Measurements from ENCODE around the gene JAK1.

The JAK1 gene

GRCh38 chr1:65001231-65001792 is 35.0 kb upstream of the JAK1 start:
- TF ChIP-seq NFIC (IDR thresholded peaks at IDR 0.05), result no peak
- no peak for TF ChIP-seq REST (IDR thresholded peaks at IDR 0.05; ENCODE audit: low read depth)
- no peak for TF ChIP-seq EP300 (IDR thresholded peaks at IDR 0.05; ENCODE audit: borderline replicate concordance)
- TF ChIP-seq FOXM1 (IDR thresholded peaks at IDR 0.05; ENCODE audit: borderline replicate concordance, low read depth), result no peak
- TF ChIP-seq TCF12 (IDR thresholded peaks at IDR 0.05; ENCODE audit: low read depth), result no peak

- TF ChIP-seq NFIC (IDR thresholded peaks at IDR 0.05) (no peak), USF1 (IDR thresholded peaks at IDR 0.05) (no peak), RAD21 (IDR thresholded peaks at IDR 0.05; ENCODE audit: low read depth) (no peak), TEAD4 (IDR thresholded peaks at IDR 0.05) (no peak), TCF12 (IDR thresholded peaks at IDR 0.05; ENCODE audit: low read depth) (no peak), EP300 (IDR thresholded peaks at IDR 0.05; ENCODE audit: borderline replicate concordance) (no peak), MAX (IDR thresholded peaks at IDR 0.05) (no peak), REST (IDR thresholded peaks at IDR 0.05; ENCODE audit: low read depth) (no peak)
These were observed 30.4 kb upstream of the JAK1 start for GRCh38 chr1:64996541-64997257.

GRCh38 chr1:64995316-64995715 is 29.0 kb upstream of the JAK1 start:
- TF ChIP-seq EGR1 (IDR thresholded peaks at IDR 0.05) (no peak), YY1 (IDR thresholded peaks at IDR 0.05; ENCODE audit: low read depth) (no peak), REST (IDR thresholded peaks at IDR 0.05; ENCODE audit: low read depth) (no peak), USF1 (IDR thresholded peaks at IDR 0.05) (no peak), TEAD4 (IDR thresholded peaks at IDR 0.05) (no peak), CREB1 (IDR thresholded peaks at IDR 0.05; ENCODE audit: low read depth) (no peak), FOXM1 (IDR thresholded peaks at IDR 0.05; ENCODE audit: borderline replicate concordance, low read depth) (no peak), EP300 (IDR thresholded peaks at IDR 0.05; ENCODE audit: borderline replicate concordance) (no peak), ZBTB7A (IDR thresholded peaks at IDR 0.05; ENCODE audit: low read depth) (no peak), TCF12 (IDR thresholded peaks at IDR 0.05; ENCODE audit: low read depth) (no peak), MAX (IDR thresholded peaks at IDR 0.05) (no peak), CEBPB (IDR thresholded peaks at IDR 0.05) (no peak)

- TF ChIP-seq NFIC (IDR thresholded peaks at IDR 0.05), result peak; percentile 68
- no peak for TF ChIP-seq RAD21 (IDR thresholded peaks at IDR 0.05; ENCODE audit: low read depth)
These were observed 20.8 kb upstream of the JAK1 start for GRCh38 chr1:64986903-64987871.

Measured in Ishikawa (cell line).